ENCODE results near the gene CCDC91.

GRCh38 chr12:28415755-28416154 is 225.5 kb downstream of the CCDC91 start:
- no peak for TF ChIP-seq CTCF (IDR thresholded peaks at IDR 0.05; ENCODE audit: poor library complexity, severe bottlenecking)
- no peak for TF ChIP-seq POLR2AphosphoS5 (IDR thresholded peaks at IDR 0.05)
- no peak for TF ChIP-seq SMC3 (conservative IDR thresholded peaks at IDR 0.05; ENCODE audit: poor library complexity)
- no peak for TF ChIP-seq REST (IDR thresholded peaks at IDR 0.05; ENCODE audit: borderline replicate concordance)
- no peak for TF ChIP-seq TAF1 (IDR thresholded peaks at IDR 0.05; ENCODE audit: low read depth)
- TF ChIP-seq EP300 (conservative IDR thresholded peaks at IDR 0.05; ENCODE audit: poor library complexity, severe bottlenecking), result no peak

All from neural cell (in vitro differentiated cells).